AG04449 (cell line): ENCODE measurements around the gene PDZD2.

Experiments used
- CTCF ChIA-PET: fragments of 350-600 bp; formaldehyde crosslinking; extraction: SDS; loops from one replicate; lab custom pipeline; 2021; ENCODE audit warnings: antibody characterized with exemption; lab: Yijun Ruan, JAX
- POLR2A ChIA-PET: fragments of 400-600, 350-600 bp; formaldehyde crosslinking; extraction: SDS; loops from one replicate; lab custom pipeline; 2020; ENCODE audit warnings: antibody characterized with exemption, inconsistent platforms; lab: Yijun Ruan, JAX
- DNase-seq: peaks from one replicate; pipeline ENCODE4 v3.0.0-alpha.2; 2010; ENCODE audit warnings: low read depth, low spot score
- H3K4me3 ChIP-seq: 2 replicates; pipeline ENCODE4 v1.5.1; 2011; ENCODE audit warnings: low read depth, mild to moderate bottlenecking, control low read depth, low read length
- CTCF ChIP-seq: IDR thresholded peaks from one replicate; pipeline ENCODE4 v1.5.1; 2011; ENCODE audit warnings: mild to moderate bottlenecking, moderate library complexity, low read length, control low read depth, inconsistent platforms; ENCODE audit not compliant: insufficient read depth; ENCODE audit errors: missing control alignments

Gene PDZD2

DNA sequence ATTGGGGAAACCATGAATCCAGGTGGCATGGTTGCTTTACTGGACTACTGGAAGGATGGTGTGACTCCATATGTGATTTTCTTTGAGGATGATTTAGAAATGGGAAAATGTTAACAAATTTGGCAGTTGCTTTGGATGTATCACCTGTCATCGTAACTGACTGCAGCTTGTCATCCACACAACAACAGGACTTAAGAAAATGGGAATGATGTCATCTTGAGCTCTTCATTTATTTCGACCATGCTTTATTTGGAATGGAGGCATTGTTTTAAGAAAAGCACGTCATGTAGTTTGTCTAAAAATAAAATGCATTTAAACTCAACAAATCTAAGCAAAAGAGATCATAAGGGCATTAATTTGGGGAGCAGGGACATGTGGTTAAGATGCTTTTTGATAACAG lies 270.1 kb downstream of the PDZD2 start:
- no peak for DNase-seq
- ChIA-PET POLR2A (no interaction called here), CTCF (interaction anchor here (1.1 to 1.2 kb wide), 3 partner anchors 10 to 184 kb away, joined by 3 to 4 read pairs (median 3); no protein-coding TSS in a partner anchor)
- no peak for TF ChIP-seq CTCF
- no peak overlapping the region for H3K4me3 ChIP-seq

GRCh38 chr5:31911291-31912265 lies 272.6 kb downstream of the PDZD2 start:
- no peak for TF ChIP-seq CTCF
- H3K4me3 ChIP-seq = no peak overlapping the region
- POLR2A ChIA-PET = no interaction called here
- CTCF ChIA-PET = no interaction called here
- DNase-seq = no peak

DNA sequence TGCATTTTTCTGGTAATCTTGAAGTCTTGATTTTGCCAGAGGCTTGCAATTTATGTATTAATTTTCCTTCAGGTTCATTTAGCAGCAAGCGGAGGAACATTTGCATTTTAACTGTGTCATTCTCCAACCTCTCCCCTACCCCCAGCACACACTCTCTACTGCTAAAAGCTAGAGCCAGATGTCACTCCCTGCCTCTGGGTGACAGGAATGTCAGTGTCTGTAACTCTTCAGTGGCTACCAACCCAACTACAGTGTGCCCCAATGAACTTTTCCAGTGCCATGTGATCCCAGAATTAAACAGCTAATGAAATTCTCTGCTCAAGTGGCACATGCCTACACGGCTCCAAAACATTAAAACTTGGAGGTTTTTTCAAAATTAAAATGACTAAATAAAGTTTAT lies 274.9 kb downstream of the PDZD2 start:
- no peak for TF ChIP-seq CTCF
- no peak for DNase-seq
- CTCF ChIA-PET = interaction anchor here (0.7 to 1.0 kb wide), 2 partner anchors 10 to 164 kb away, joined by 4 to 5 read pairs; no protein-coding TSS in a partner anchor
- no peak overlapping the region for H3K4me3 ChIP-seq
- POLR2A ChIA-PET = no interaction called here

GRCh38 chr5:31916327-31916726 lies 277.4 kb downstream of the PDZD2 start:
- CTCF ChIA-PET = interaction anchor here (1.6 kb wide), 1 partner anchor 161 kb away, joined by 4 read pairs; no protein-coding TSS in a partner anchor
- no peak for DNase-seq
- TF ChIP-seq CTCF = no peak
- POLR2A ChIA-PET = no interaction called here
- no peak overlapping the region for H3K4me3 ChIP-seq

- H3K4me3 ChIP-seq = no peak overlapping the region
- TF ChIP-seq CTCF = no peak
- no peak for DNase-seq
- ChIA-PET POLR2A (no interaction called here), CTCF (interaction anchor here (0.9 to 1.4 kb wide), 4 partner anchors 8 to 158 kb away, joined by 3 to 5 read pairs (median 3); no protein-coding TSS in a partner anchor)
Observed at GRCh38 chr5:31918739-31919138, 279.8 kb downstream of the PDZD2 start.

DNA sequence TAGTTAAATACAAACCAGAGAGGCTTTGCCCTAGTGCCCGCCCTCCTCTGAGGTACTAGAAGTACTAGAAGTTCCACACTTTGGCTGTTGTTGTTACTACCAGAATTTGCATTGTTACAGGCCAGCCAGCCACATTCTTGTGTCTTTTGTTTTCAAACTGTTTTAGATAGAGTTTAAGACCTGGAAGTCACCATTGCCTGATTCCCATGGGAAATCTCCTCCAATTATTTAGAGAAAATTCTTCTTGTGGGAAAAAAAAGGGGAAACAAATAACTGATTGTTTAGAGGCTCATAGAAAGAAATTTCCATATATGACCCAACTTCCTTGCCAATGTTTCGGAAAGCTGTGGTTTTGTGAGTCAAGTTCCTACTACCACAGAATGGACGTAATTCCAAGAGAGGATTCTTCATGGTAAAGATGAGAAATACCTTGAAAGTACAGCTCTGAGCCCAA lies 282.9 kb downstream of the PDZD2 start:
- H3K4me3 ChIP-seq = no peak overlapping the region
- POLR2A ChIA-PET = no interaction called here
- CTCF ChIA-PET = interaction anchor here (0.9 kb wide), 1 partner anchor 13 kb away, joined by 3 read pairs; no protein-coding TSS in a partner anchor
- DNase-seq = no peak
- no peak for TF ChIP-seq CTCF
